H9 (cell line): ENCODE data around the gene TNFRSF19. TPM values are rescaled to one million over a fixed set of nuclear protein-coding genes. Genes with fewer than 3 reads are reported as not detected.

Source experiments
- DNase-seq: peaks from one replicate; pipeline ENCODE4 v3.0.0-alpha.2; 2017
- H2AFZ ChIP-seq: one replicate; pipeline ENCODE4 v1.6.1; 2013; ENCODE audit warnings: mild to moderate bottlenecking, low read length, control low read depth, moderate library complexity
- H2AK5ac ChIP-seq: 2 replicates; pipeline ENCODE4 v1.6.1; 2013; ENCODE audit warnings: low read length, control low read depth, mixed read lengths; ENCODE audit not compliant: insufficient read length
- H2BK120ac ChIP-seq: one replicate; pipeline ENCODE4 v1.6.1; 2013; ENCODE audit warnings: low read depth, mild to moderate bottlenecking, low read length, control low read depth, inconsistent platforms; ENCODE audit not compliant: poor library complexity, severe bottlenecking
- H2BK12ac ChIP-seq: 2 replicates; pipeline ENCODE4 v1.6.1; 2013; ENCODE audit warnings: low read length, control low read depth, mixed read lengths, low read depth; ENCODE audit not compliant: insufficient read length
- H2BK15ac ChIP-seq: 2 replicates; pipeline ENCODE4 v1.6.1; 2013; ENCODE audit warnings: low read depth, low read length, control low read depth
- H2BK20ac ChIP-seq: one replicate; pipeline ENCODE4 v1.6.1; 2013; ENCODE audit warnings: low read depth, mild to moderate bottlenecking, low read length, control low read depth, inconsistent platforms; ENCODE audit not compliant: poor library complexity, severe bottlenecking
- H2BK5ac ChIP-seq: 2 replicates; pipeline ENCODE4 v1.6.1; 2013; ENCODE audit warnings: low read length, control low read depth, mixed read lengths; ENCODE audit not compliant: insufficient read length
- H3K14ac ChIP-seq: 2 replicates; pipeline ENCODE4 v1.6.1; 2013; ENCODE audit warnings: low read length, control low read depth; ENCODE audit not compliant: insufficient read depth
- H3K18ac ChIP-seq: 2 replicates; pipeline ENCODE4 v1.6.1; 2013; ENCODE audit warnings: low read depth, mild to moderate bottlenecking, mixed read lengths, low read length, control low read depth; ENCODE audit not compliant: insufficient read length
- H3K23ac ChIP-seq: 2 replicates; pipeline ENCODE4 v1.6.1; 2013; ENCODE audit warnings: low read length, control low read depth, mixed read lengths, low read depth; ENCODE audit not compliant: insufficient read length
- H3K23me2 ChIP-seq: 2 replicates; pipeline ENCODE4 v1.6.1; 2013; ENCODE audit warnings: low read depth, mild to moderate bottlenecking, mixed read lengths, low read length, control low read depth; ENCODE audit not compliant: insufficient read length, poor library complexity, severe bottlenecking
- H3K27ac ChIP-seq: 2 replicates; pipeline ENCODE4 v1.5.1; 2013; ENCODE audit warnings: low read length, control low read depth, mixed read lengths, low read depth; ENCODE audit not compliant: insufficient read length
- H3K27me3 ChIP-seq: 2 replicates; pipeline ENCODE4 v1.6.1; 2013; ENCODE audit warnings: low read length, control low read depth, inconsistent platforms; ENCODE audit not compliant: insufficient read depth
- H3K4ac ChIP-seq: 2 replicates; pipeline ENCODE4 v1.6.1; 2013; ENCODE audit warnings: low read depth, mild to moderate bottlenecking, control low read depth, inconsistent platforms, low read length, moderate library complexity
- H3K4me1 ChIP-seq: 2 replicates; pipeline ENCODE4 v1.6.1; 2013; ENCODE audit warnings: low read length, control low read depth, inconsistent platforms; ENCODE audit not compliant: insufficient read depth
- H3K4me2 ChIP-seq: 2 replicates; pipeline ENCODE4 v1.6.1; 2013; ENCODE audit warnings: low read length, control low read depth, mixed read lengths; ENCODE audit not compliant: insufficient read length, insufficient read depth
- H3K56ac ChIP-seq: 2 replicates; pipeline ENCODE4 v1.6.1; 2013; ENCODE audit warnings: low read depth, mild to moderate bottlenecking, mixed read lengths, low read length, control low read depth; ENCODE audit not compliant: insufficient read length
- H3K79me1 ChIP-seq: 2 replicates; pipeline ENCODE4 v1.6.1; 2013; ENCODE audit warnings: low read depth, mild to moderate bottlenecking, moderate library complexity, low read length, control low read depth, inconsistent platforms; ENCODE audit not compliant: insufficient read depth, poor library complexity, severe bottlenecking
- H3K79me2 ChIP-seq: 2 replicates; pipeline ENCODE4 v1.6.1; 2013; ENCODE audit warnings: low read length, control low read depth, inconsistent platforms; ENCODE audit not compliant: insufficient read depth
- H3K9ac ChIP-seq: 2 replicates; pipeline ENCODE4 v1.6.1; 2013; ENCODE audit warnings: low read length, control low read depth, mixed read lengths; ENCODE audit not compliant: insufficient read length; ENCODE audit errors: extremely low read depth
- H3K9me3 ChIP-seq: one replicate; pipeline ENCODE4 v1.6.1; 2013; ENCODE audit warnings: low read depth, low read length, inconsistent platforms; ENCODE audit not compliant: control insufficient read depth
- H3T11ph ChIP-seq: one replicate; pipeline ENCODE4 v1.6.1; 2013; ENCODE audit warnings: mild to moderate bottlenecking, low read length, control low read depth, inconsistent platforms
- H4K20me1 ChIP-seq: one replicate; pipeline ENCODE4 v1.6.1; 2013; ENCODE audit not compliant: control insufficient read depth, insufficient read length, insufficient read depth
- H4K5ac ChIP-seq: 2 replicates; pipeline ENCODE4 v1.6.1; 2013; ENCODE audit warnings: low read depth, mild to moderate bottlenecking, mixed read lengths, low read length, control low read depth; ENCODE audit not compliant: insufficient read length
- H4K8ac ChIP-seq: replicated peaks from 2 replicates; pipeline ENCODE4 v1.6.1; 2013; ENCODE audit warnings: low read length, control low read depth, mixed read lengths, low read depth; ENCODE audit not compliant: insufficient read length
- H4K91ac ChIP-seq: 2 replicates; pipeline ENCODE4 v1.6.1; 2013; ENCODE audit warnings: low read depth, mild to moderate bottlenecking, moderate library complexity, mixed read lengths, low read length, control low read depth; ENCODE audit not compliant: insufficient read length
- H3K27ac Mint-ChIP-seq, 3 experiments: 2 replicates in 2 of 3; 3 replicates in 1 of 3; pipeline ENCODE4 v1.8.0; 2020 to 2021; ENCODE audit warnings: mixed read lengths in 3 of 3, mild to moderate bottlenecking in 1 of 3, moderate library complexity in 1 of 3
- H3K27me3 Mint-ChIP-seq: 2 replicates; pipeline ENCODE4 v1.8.0; 2021; ENCODE audit warnings: low read depth, mild to moderate bottlenecking, moderate library complexity, mixed read lengths
- H3K36me3 Mint-ChIP-seq, 3 experiments: 2 replicates in 2 of 3; 3 replicates in 1 of 3; pipeline ENCODE4 v1.8.0; 2020 to 2021; ENCODE audit warnings: low read depth in 3 of 3, mixed read lengths in 3 of 3; ENCODE audit not compliant: insufficient read depth in 1 of 3
- H3K4me1 Mint-ChIP-seq, 2 experiments: 2 replicates each; pipeline ENCODE4 v1.8.0; 2020; ENCODE audit warnings: mixed read lengths in 2 of 2
- H3K4me3 Mint-ChIP-seq, 2 experiments: 2 replicates in 1 of 2; 3 replicates in 1 of 2; pipeline ENCODE4 v1.8.0; 2020 to 2021; ENCODE audit warnings: mild to moderate bottlenecking in 2 of 2, mixed read lengths in 2 of 2, moderate library complexity in 1 of 2
- H3K9me3 Mint-ChIP-seq, 2 experiments: 2 replicates in 1 of 2; 3 replicates in 1 of 2; pipeline ENCODE4 v1.8.0; 2020; ENCODE audit warnings: mild to moderate bottlenecking in 2 of 2, mixed read lengths in 2 of 2, moderate library complexity in 1 of 2
- WGBS: extraction: QIAGEN DNeasy Blood & Tissue Kit; methylation state at CpG from one replicate; pipeline ENCODE4 v1.1.7; 2013; ENCODE audit warnings: missing lambda C conversion rate, low lambda C conversion rate, mixed read lengths; ENCODE audit not compliant: insufficient read length; ENCODE audit errors: extremely low coverage; 5-methylcytosine and 5-hydroxymethylcytosine counted together
- total RNA-seq: library from RNA; stranded (reverse); gene quantifications from 2 replicates; pipeline ENCODE4 v1.2.1, GENCODE V29; 2021
- TF ChIP-seq, protein P1 (sequence below): fragments of 200-600 bp; sonication (generic); conservative IDR thresholded peaks from 3 replicates; pipeline ENCODE4 v1.8.0; 2021; ENCODE audit warnings: antibody characterized with exemption, mild to moderate bottlenecking

The TNFRSF19 gene
- total RNA-seq, 1 experiment from 2014 or later, result 2.7 TPM

GRCh38 chr13:23561261-23561660 lies 9.0 kb upstream of the TNFRSF19 start:
- no peaks in the 10 kb centered on the region for H3K4me1 ChIP-seq
- Mint-ChIP-seq H3K36me3 (no peaks in the 10 kb centered on the region), H3K27me3 (peaks cover under 1% of the 10 kb centered on the region; the same call in 1 of the 2 replicates), H3K4me3 (no peak overlapping the region), H3K27ac (no peak overlapping the region), H3K4me1 (no peaks in the 10 kb centered on the region), H3K9me3 (no peaks in the 10 kb centered on the region; a peak in 1 of 5 replicates)
- H3K79me1 ChIP-seq, result no peaks in the 10 kb centered on the region
- H2BK12ac ChIP-seq, result no peak overlapping the region
- no peak overlapping the region for H4K5ac ChIP-seq
- H2BK120ac ChIP-seq, result no peak overlapping the region
- H3T11ph ChIP-seq, result no peak overlapping the region
- H2BK5ac ChIP-seq, result no peak overlapping the region
- no peak for DNase-seq
- no peak overlapping the region for H3K4ac ChIP-seq
- H3K14ac ChIP-seq, result no peak overlapping the region
- no peak overlapping the region for H4K8ac ChIP-seq
- no peak overlapping the region for H2AK5ac ChIP-seq
- no peak overlapping the region for H3K4me2 ChIP-seq
- H4K91ac ChIP-seq, result no peak overlapping the region
- no CpG with 5 or more reads among the region's 3 CpGs for WGBS
- no peak overlapping the region for H2AFZ ChIP-seq
- TF ChIP-seq, protein P1, sequence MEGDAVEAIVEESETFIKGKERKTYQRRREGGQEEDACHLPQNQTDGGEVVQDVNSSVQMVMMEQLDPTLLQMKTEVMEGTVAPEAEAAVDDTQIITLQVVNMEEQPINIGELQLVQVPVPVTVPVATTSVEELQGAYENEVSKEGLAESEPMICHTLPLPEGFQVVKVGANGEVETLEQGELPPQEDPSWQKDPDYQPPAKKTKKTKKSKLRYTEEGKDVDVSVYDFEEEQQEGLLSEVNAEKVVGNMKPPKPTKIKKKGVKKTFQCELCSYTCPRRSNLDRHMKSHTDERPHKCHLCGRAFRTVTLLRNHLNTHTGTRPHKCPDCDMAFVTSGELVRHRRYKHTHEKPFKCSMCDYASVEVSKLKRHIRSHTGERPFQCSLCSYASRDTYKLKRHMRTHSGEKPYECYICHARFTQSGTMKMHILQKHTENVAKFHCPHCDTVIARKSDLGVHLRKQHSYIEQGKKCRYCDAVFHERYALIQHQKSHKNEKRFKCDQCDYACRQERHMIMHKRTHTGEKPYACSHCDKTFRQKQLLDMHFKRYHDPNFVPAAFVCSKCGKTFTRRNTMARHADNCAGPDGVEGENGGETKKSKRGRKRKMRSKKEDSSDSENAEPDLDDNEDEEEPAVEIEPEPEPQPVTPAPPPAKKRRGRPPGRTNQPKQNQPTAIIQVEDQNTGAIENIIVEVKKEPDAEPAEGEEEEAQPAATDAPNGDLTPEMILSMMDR, result no peak
- H3K9ac ChIP-seq, result no peak overlapping the region
- H3K56ac ChIP-seq, result no peak overlapping the region
- no peak overlapping the region for H3K23ac ChIP-seq
- no peaks in the 10 kb centered on the region; the same call in 1 of the 2 replicates for H3K27me3 ChIP-seq
- no peak overlapping the region for H2BK15ac ChIP-seq
- H3K27ac ChIP-seq, result no peak overlapping the region
- H4K20me1 ChIP-seq, result no peaks in the 10 kb centered on the region
- H3K9me3 ChIP-seq, result no peaks in the 10 kb centered on the region
- H2BK20ac ChIP-seq, result no peak overlapping the region
- H3K23me2 ChIP-seq, result no peaks in the 10 kb centered on the region
- H3K79me2 ChIP-seq, result no peaks in the 10 kb centered on the region
- no peak overlapping the region for H3K18ac ChIP-seq
